ENCODE measurements around the gene POM121L2. TPM values are rescaled to one million over a fixed set of nuclear protein-coding genes. Genes with fewer than 3 reads are reported as not detected.

Gene POM121L2
- not detected for total RNA-seq (ENCODE audit: unreplicated experiment)
- long read RNA-seq: 0 reads

- no peaks in the 10 kb centered on the region for H3K4me1 Mint-ChIP-seq (ENCODE audit: low read depth, unreplicated experiment)
- H3K4me3 Mint-ChIP-seq (ENCODE audit: unreplicated experiment): peak within 1 kb of the TSS; percentile 92
- H3K9me3 Mint-ChIP-seq (ENCODE audit: unreplicated experiment): peaks cover 11% of the 10 kb centered on the region
- peaks cover 20% of the 10 kb centered on the region for H3K27me3 Mint-ChIP-seq (ENCODE audit: unreplicated experiment)
- TF ChIP-seq CTCF (IDR thresholded peaks at IDR 0.05; ENCODE audit: partially characterized antibody, unreplicated experiment): peak; percentile 75
- peaks cover 7% of the 10 kb centered on the region for H3K36me3 Mint-ChIP-seq (ENCODE audit: unreplicated experiment)
- H3K27ac Mint-ChIP-seq (ENCODE audit: unreplicated experiment): no peak within 1 kb of the TSS
- DNase-seq: peak; percentile 67
These were observed at the start of gene POM121L2 for GRCh38 chr6:27312146-27312949. Gene POM121L2, minus strand, starts transcription at chr6:27312273. Its CDS starts 103 bp downstream, at chr6:27312170.

DNA sequence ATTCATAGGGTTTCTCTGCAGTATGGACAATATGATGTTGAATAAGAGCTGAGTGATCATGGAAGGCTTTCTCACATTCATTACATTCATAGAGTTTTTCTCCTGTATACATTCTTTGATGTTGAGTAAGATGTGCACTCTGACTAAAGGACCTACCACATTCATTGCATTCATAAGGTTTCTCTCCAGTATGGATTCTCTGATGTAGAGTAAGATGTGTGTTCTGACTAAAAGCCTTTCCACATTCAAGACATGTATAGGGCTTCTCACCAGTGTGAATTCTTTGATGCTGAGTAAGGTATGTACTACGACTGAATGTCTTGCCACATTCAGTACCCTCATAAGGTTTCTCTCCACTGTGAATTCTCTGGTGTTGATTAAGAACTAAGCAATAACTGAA is 47.2 kb upstream of the POM121L2 start:
- TF ChIP-seq CTCF (IDR thresholded peaks at IDR 0.05; ENCODE audit: partially characterized antibody, unreplicated experiment): no peak
- H3K27ac Mint-ChIP-seq (ENCODE audit: unreplicated experiment): no peak overlapping the region
- peaks cover 2% of the 10 kb centered on the region for H3K9me3 Mint-ChIP-seq (ENCODE audit: unreplicated experiment)
- no peaks in the 10 kb centered on the region for H3K4me1 Mint-ChIP-seq (ENCODE audit: low read depth, unreplicated experiment)
- DNase-seq: no peak
- peaks cover 29% of the 10 kb centered on the region for H3K36me3 Mint-ChIP-seq (ENCODE audit: unreplicated experiment)
- no peak overlapping the region for H3K4me3 Mint-ChIP-seq (ENCODE audit: unreplicated experiment)
- no peaks in the 10 kb centered on the region for H3K27me3 Mint-ChIP-seq (ENCODE audit: unreplicated experiment)

DNA sequence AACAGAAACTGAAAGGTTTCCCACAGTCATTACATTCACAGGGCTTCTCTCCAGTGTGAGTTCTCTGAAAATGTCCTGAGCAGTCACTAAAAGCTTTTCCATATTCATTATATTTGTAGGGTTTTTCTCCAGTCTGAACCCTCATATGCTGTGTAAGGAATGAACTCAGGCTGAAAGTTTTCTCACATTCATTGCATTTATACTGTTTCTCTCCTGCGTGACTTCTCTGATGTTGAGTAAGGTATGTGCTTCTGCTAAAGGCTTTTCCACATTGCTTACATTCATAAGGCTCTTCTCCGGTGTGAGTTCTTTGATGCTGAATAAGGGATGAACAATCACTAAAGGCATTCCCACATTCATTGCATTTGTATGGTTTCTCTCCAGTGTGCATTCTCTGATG is 46.7 kb upstream of the POM121L2 start:
- Mint-ChIP-seq H3K9me3 (ENCODE audit: unreplicated experiment) (peaks cover 2% of the 10 kb centered on the region), H3K27me3 (ENCODE audit: unreplicated experiment) (no peaks in the 10 kb centered on the region), H3K27ac (ENCODE audit: unreplicated experiment) (no peak overlapping the region), H3K36me3 (ENCODE audit: unreplicated experiment) (peaks cover 29% of the 10 kb centered on the region), H3K4me3 (ENCODE audit: unreplicated experiment) (no peak overlapping the region), H3K4me1 (ENCODE audit: low read depth, unreplicated experiment) (no peaks in the 10 kb centered on the region)
- no peak for DNase-seq
- no peak for TF ChIP-seq CTCF (IDR thresholded peaks at IDR 0.05; ENCODE audit: partially characterized antibody, unreplicated experiment)

- Mint-ChIP-seq H3K27ac (ENCODE audit: unreplicated experiment) (no peak overlapping the region), H3K4me3 (ENCODE audit: unreplicated experiment) (no peak overlapping the region), H3K36me3 (ENCODE audit: unreplicated experiment) (no peaks in the 10 kb centered on the region), H3K27me3 (ENCODE audit: unreplicated experiment) (no peaks in the 10 kb centered on the region), H3K4me1 (ENCODE audit: low read depth, unreplicated experiment) (no peaks in the 10 kb centered on the region), H3K9me3 (ENCODE audit: unreplicated experiment) (peaks cover 3% of the 10 kb centered on the region)
- no peak for TF ChIP-seq CTCF (IDR thresholded peaks at IDR 0.05; ENCODE audit: partially characterized antibody, unreplicated experiment)
- no peak for DNase-seq
These were observed 40.8 kb upstream of the POM121L2 start for GRCh38 chr6:27352850-27353249.

GRCh38 chr6:27334141-27334540 is 22.1 kb upstream of the POM121L2 start:
- Mint-ChIP-seq H3K4me1 (ENCODE audit: low read depth, unreplicated experiment) (peaks cover 2% of the 10 kb centered on the region), H3K27ac (ENCODE audit: unreplicated experiment) (no peak overlapping the region), H3K4me3 (ENCODE audit: unreplicated experiment) (no peak overlapping the region), H3K9me3 (ENCODE audit: unreplicated experiment) (peaks cover 7% of the 10 kb centered on the region), H3K36me3 (ENCODE audit: unreplicated experiment) (no peaks in the 10 kb centered on the region), H3K27me3 (ENCODE audit: unreplicated experiment) (peaks cover 4% of the 10 kb centered on the region)
- no peak for DNase-seq
- TF ChIP-seq CTCF (IDR thresholded peaks at IDR 0.05; ENCODE audit: partially characterized antibody, unreplicated experiment): no peak

Measured in glutamatergic neuron (in vitro differentiated cells).